OCI-M2 (cell line): ENCODE data around the gene CDH15.

Experiments
- DNase-seq: peaks from one replicate; lab custom pipeline; 2025; ENCODE audit not compliant: unreplicated experiment; lab: John Stamatoyannopoulos, UW

The CDH15 gene

GRCh38 chr16:89140981-89141883 lies 30.3 kb upstream of the CDH15 start:
- no peak for DNase-seq

DNA sequence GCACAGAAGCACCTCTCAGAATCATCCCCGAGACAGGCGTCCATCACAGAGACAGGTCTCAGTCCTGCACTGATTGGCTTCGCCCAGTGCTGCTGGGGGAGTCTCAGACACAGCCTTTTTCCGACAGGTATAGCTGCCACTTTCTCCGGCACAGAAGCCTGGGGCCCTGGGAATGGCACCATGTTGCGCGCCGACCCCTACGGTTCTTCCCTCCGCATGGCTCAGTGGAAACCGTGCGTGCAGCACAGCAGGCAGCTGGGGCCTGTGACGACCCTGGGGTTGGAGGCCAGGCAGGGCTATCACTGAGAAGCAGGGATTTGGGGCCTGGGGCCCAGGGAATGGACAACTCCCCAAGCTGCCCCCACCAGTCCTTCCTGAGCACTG lies 29.7 kb upstream of the CDH15 start:
- no peak for DNase-seq

DNA sequence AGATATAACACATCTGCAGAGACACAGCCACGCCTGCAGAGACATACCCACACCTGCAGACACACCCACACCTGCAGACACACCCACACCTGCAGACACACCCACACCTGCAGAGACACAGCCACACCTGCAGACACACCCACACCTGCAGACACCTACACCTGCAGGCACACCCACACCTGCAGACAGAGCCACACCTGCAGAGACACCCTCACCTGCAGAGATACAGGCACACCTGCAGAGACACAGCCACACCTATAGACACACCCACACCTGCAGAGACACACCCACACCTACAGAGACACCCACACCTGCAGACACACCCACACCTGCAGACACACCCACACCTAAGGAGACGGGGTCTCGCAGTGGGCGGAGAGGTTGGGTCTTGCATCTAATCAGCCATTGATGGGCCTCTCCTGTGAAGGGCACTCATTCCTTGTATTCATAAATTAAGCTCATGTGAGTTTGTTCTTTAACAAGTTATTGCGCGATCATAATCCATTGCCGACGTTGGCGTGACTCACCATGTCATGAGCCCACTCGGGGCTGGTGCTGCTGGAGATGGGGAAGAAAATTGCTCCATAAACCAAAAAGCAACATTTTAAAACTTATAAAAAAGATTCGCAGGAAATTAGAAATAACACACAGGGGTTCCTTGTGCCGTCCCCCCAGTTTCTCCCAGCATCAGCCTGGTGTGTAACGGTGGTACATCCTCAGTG lies 28.9 kb upstream of the CDH15 start:
- no peak for DNase-seq

- no peak for DNase-seq
Observed at GRCh38 chr16:89143201-89143741, 28.3 kb upstream of the CDH15 start.

- no peak for DNase-seq
Observed at GRCh38 chr16:89143911-89144675, 27.5 kb upstream of the CDH15 start.

DNA sequence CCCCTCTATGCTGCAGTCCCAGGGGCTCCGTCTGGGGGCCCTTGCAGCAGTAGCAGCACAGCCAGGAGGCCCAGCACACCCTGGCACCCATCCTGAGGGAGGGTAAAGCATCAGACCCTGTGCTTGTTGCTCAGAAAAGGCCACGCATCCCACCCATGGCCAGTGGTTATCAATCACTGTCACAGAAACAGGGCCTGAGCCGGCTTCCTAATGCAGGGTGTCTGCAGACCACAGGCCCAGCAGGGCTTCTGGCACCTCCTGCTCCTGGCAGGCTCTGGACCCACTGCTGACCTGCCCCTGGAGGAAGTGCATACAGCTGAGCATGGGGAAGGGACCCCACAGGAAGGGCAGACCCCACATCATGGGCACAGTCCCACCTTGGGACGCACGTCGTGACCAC lies 26.9 kb upstream of the CDH15 start:
- no peak for DNase-seq

- DNase-seq = no peak
Observed at GRCh38 chr16:89145406-89146161, 26.0 kb upstream of the CDH15 start.

DNA sequence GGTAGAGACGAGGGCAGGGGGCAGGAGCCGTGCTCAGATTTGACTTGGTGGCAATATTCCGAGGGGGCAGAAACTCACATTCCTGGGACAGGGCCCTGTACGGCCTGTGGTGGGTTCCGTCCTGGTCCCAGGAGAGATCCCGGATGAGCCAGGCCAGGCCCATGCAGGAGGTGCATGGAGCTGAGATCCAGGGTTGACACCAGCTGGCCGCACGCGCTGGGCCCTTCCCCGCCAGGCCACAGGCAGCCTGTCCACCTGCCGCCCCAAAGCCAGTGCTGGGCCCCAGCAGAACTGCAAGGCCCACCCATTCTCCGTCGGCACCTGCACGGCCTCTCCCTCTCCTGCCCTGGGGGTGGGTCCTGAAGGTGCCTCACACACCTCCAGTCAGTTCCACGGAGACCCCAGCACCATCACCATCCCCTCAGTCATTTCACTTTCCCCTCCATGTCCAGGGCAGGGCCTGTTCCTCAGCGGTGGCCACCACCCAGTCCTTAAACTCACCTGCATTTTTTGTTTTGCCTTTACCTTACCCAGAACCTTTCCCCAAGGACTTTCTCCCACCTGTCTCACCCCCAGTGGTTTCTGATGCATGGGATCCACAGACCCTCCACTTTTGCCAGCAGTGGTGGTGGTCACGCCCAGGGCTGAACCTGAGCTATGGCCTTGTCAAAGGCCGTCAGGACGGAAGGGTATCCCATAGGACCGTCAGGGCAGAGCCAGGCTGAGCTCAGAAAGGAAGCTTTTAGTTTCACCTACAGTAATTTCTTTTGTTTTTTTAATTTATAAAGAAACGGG lies 25.1 kb upstream of the CDH15 start:
- DNase-seq = no peak

- DNase-seq = no peak
Observed at GRCh38 chr16:89147085-89147817, 24.3 kb upstream of the CDH15 start.

DNA sequence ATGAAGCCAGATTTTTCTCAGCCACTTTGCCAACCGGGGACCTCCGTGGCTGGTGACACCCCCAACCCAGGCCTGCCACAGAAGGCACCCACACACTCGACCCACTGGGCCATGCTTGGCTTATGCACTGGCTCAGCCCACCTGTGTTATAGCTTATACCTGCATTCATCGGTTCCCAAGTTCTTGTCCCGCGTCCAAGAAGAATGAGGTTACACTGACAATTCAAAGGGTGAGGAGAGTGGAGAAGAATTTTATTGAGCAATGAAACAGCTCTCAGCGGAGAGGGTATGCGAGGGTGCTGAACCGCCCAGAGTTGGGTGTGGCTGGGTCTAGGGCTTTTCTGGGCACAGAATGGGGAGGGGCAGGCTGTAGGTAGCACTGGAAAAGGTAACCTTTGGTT lies 22.2 kb upstream of the CDH15 start:
- DNase-seq = no peak

- no peak for DNase-seq
Observed at GRCh38 chr16:89150090-89150835, 21.3 kb upstream of the CDH15 start.

- no peak for DNase-seq
Observed at GRCh38 chr16:89150981-89151380, 20.6 kb upstream of the CDH15 start.

GRCh38 chr16:89152831-89153700 lies 18.5 kb upstream of the CDH15 start:
- DNase-seq = no peak

GRCh38 chr16:89153848-89154271 lies 17.7 kb upstream of the CDH15 start:
- no peak for DNase-seq

- DNase-seq = no peak
Observed at GRCh38 chr16:89154390-89155183, 17.0 kb upstream of the CDH15 start.

DNA sequence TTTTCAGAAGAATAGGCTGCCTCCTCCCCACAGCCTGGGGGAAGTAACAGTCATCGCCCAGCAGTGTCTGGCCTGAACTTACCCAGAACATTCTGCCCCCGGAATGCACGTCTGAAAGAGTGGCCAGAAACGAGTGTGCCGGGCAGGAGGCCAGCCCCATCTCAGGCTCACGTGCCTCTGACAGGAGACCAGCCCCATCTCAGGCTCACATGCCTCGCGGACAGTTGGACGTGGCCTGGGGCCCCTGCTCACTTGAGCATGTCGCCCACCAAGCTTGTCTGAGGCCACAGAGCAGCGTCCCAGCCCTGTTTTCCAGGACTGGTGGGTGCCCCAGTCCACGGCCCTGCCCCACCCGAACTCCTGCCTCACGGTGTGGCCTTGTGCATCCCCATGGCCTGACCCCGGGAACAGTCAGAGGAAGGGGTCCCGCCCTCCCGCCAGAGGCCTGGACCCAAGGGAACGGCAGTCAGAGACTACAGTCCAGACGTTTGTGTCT lies 16.3 kb upstream of the CDH15 start:
- DNase-seq = no peak
